Measurements from ENCODE around the gene MSI2. TPM values are rescaled to one million over a fixed set of nuclear protein-coding genes. Genes with fewer than 3 reads are reported as not detected.

MSI2 gene
- total RNA-seq, 2 experiments from 2014 or later = 131 to 164 TPM

- intact Hi-C loops (cut with micrococcal nuclease; ENCODE audit: unreplicated experiment) = loop anchor here (1.0 to 5.0 kb wide), 3 partner anchors 146 to 302 kb away; no protein-coding TSS in a partner anchor
- H3K4me2 ChIP-seq (ENCODE audit: low read length) = peak overlapping the region; percentile 94
These were observed 387 bp downstream of the MSI2 start for GRCh38 chr17:57256708-57257112.

GRCh38 chr17:57257195-57257894 lies 1.0 kb downstream of the MSI2 start:
- H4K20me1 ChIP-seq (ENCODE audit: insufficient read depth, low read length) = peaks cover 5% of the 10 kb centered on the region; the same call in 1 of the 2 replicates
- peaks cover 40% of the 10 kb centered on the region for H3K4me1 ChIP-seq (ENCODE audit: insufficient read depth, low read length, poor library complexity, severe bottlenecking)
- POLR2A ChIA-PET = interaction anchor here (0.6 to 3.0 kb wide), 21 partner anchors 10 to 827 kb away, joined by 3 to 20 read pairs (median 4); partner anchors contain the start of gene TRIM25
- intact Hi-C loops (cut with micrococcal nuclease; ENCODE audit: unreplicated experiment) = loop anchor here (1.0 to 5.0 kb wide), 3 partner anchors 145 to 301 kb away; no protein-coding TSS in a partner anchor
- TF ChIP-seq EZH2phosphoT487 (IDR thresholded peaks at IDR 0.05; ENCODE audit: borderline replicate concordance, low read depth, low read length) (no peak), CTCF (conservative IDR thresholded peaks at IDR 0.05; ENCODE audit: low read length) (no peak)
- peak overlapping the region; percentile 76 for H3K27ac ChIP-seq (ENCODE audit: low read depth, low read length, poor library complexity, severe bottlenecking)
- DNase-seq (ENCODE audit: low spot score) = peak; percentile 39
- peak overlapping the region; percentile 81 for H3K4me3 ChIP-seq (ENCODE audit: low read depth, low read length, poor library complexity, severe bottlenecking)
- H3K4me2 ChIP-seq (ENCODE audit: low read length) = peak overlapping the region; percentile 94
- H2AFZ ChIP-seq (ENCODE audit: low read length) = no peak overlapping the region
- peaks cover 34% of the 10 kb centered on the region for H3K36me3 ChIP-seq (ENCODE audit: insufficient read depth, low read length)
- peaks cover 38% of the 10 kb centered on the region; the same call in 1 of the 2 replicates for H3K79me2 ChIP-seq (ENCODE audit: insufficient read depth, low read depth, low read length)
- TSS peak; percentile 52 for BruUV-seq (replicated peaks)
- CTCF ChIA-PET (ENCODE audit: unreplicated experiment) = interaction anchor here (0.6 to 1.2 kb wide), 5 partner anchors 14 to 1319 kb away, joined by 3 to 9 read pairs (median 4); partner anchors contain the start of gene SUPT4H1
- H3K9me3 ChIP-seq (ENCODE audit: low read length) = no peaks in the 10 kb centered on the region
- no peaks in the 10 kb centered on the region for H3K9me2 ChIP-seq (ENCODE audit: insufficient read depth, low read length)

More at GRCh38 chr17:57256708-57257112, 387 bp downstream of the MSI2 start:
- H3K27ac ChIP-seq (ENCODE audit: low read depth, low read length, poor library complexity, severe bottlenecking) = peak overlapping the region; percentile 76
- peaks cover 5% of the 10 kb centered on the region; the same call in 1 of the 2 replicates for H4K20me1 ChIP-seq (ENCODE audit: insufficient read depth, low read length)
- ChIA-PET CTCF (ENCODE audit: unreplicated experiment) (interaction anchor here (0.6 to 1.2 kb wide), 2 partner anchors 13 to 1319 kb away, joined by 4 to 9 read pairs; no protein-coding TSS in a partner anchor), POLR2A (interaction anchor here (0.6 to 3.0 kb wide), 10 partner anchors 70 to 828 kb away, joined by 3 to 20 read pairs (median 4); partner anchors contain the start of gene TRIM25)
- TF ChIP-seq CTCF (conservative IDR thresholded peaks at IDR 0.05; ENCODE audit: low read length) = no peak
- TF ChIP-seq EZH2phosphoT487 (IDR thresholded peaks at IDR 0.05; ENCODE audit: borderline replicate concordance, low read depth, low read length) = no peak
- BruUV-seq (replicated peaks) = no TSS peak
- H3K4me3 ChIP-seq (ENCODE audit: low read depth, low read length, poor library complexity, severe bottlenecking) = peak overlapping the region; percentile 81
- peaks cover 27% of the 10 kb centered on the region for H3K36me3 ChIP-seq (ENCODE audit: insufficient read depth, low read length)
- H3K79me2 ChIP-seq (ENCODE audit: insufficient read depth, low read depth, low read length) = peaks cover 37% of the 10 kb centered on the region; the same call in 1 of the 2 replicates
- peaks cover 3% of the 10 kb centered on the region; the same call in 1 of the 2 replicates for H3K9me3 ChIP-seq (ENCODE audit: low read length)
- no peaks in the 10 kb centered on the region for H3K9me2 ChIP-seq (ENCODE audit: insufficient read depth, low read length)
- DNase-seq (ENCODE audit: low spot score) = peak; percentile 60
- H2AFZ ChIP-seq (ENCODE audit: low read length) = no peak overlapping the region
- peaks cover 33% of the 10 kb centered on the region for H3K4me1 ChIP-seq (ENCODE audit: insufficient read depth, low read length, poor library complexity, severe bottlenecking)
